ENCODE results near the gene CDC40.
"Not testable (repeated sequence)": the region's sequence is repeated elsewhere in the genome, so short reads cannot be mapped to it uniquely, and the experiment has no call there.

Gene CDC40

DNA sequence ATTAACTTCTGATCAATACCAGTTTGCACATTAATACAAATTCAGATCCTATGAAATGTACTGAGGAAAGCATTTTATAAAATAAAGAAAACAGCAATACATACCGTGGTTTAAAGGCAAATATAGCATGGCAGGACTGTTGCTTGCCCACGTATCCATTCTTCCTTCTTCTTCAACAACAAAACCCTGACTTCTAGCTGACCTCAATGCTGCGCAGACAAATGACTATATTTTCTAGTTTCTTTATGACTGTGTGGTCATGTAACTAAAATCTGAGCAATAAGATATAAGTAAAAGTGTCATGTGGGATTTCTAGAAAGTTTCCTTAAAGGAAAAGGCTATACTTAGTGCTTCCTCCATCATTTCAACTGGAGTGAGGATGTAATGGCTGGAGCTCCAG, 85.0 kb downstream of the CDC40 start:
- TF ChIP-seq, protein P1, sequence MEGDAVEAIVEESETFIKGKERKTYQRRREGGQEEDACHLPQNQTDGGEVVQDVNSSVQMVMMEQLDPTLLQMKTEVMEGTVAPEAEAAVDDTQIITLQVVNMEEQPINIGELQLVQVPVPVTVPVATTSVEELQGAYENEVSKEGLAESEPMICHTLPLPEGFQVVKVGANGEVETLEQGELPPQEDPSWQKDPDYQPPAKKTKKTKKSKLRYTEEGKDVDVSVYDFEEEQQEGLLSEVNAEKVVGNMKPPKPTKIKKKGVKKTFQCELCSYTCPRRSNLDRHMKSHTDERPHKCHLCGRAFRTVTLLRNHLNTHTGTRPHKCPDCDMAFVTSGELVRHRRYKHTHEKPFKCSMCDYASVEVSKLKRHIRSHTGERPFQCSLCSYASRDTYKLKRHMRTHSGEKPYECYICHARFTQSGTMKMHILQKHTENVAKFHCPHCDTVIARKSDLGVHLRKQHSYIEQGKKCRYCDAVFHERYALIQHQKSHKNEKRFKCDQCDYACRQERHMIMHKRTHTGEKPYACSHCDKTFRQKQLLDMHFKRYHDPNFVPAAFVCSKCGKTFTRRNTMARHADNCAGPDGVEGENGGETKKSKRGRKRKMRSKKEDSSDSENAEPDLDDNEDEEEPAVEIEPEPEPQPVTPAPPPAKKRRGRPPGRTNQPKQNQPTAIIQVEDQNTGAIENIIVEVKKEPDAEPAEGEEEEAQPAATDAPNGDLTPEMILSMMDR (IDR thresholded peaks at IDR 0.05; ENCODE audit: control insufficient read depth, insufficient read depth, low read depth, low read length, missing control alignments), result no peak
- DNase-seq (ENCODE audit: low read depth), result no peak
- H3K4me3 ChIP-seq (ENCODE audit: control insufficient read depth, low read depth, low read length), result no peak overlapping the region

GRCh38 chr6:110266996-110267395, 86.8 kb downstream of the CDC40 start:
- no peak for DNase-seq (ENCODE audit: low read depth)
- TF ChIP-seq, protein P1 (IDR thresholded peaks at IDR 0.05; ENCODE audit: control insufficient read depth, insufficient read depth, low read depth, low read length, missing control alignments), result no peak
- H3K4me3 ChIP-seq (ENCODE audit: control insufficient read depth, low read depth, low read length), result no peak overlapping the region

- H3K4me3 ChIP-seq (ENCODE audit: control insufficient read depth, low read depth, low read length), result no peak overlapping the region
- DNase-seq (ENCODE audit: low read depth), result no peak
- TF ChIP-seq, protein P1 (IDR thresholded peaks at IDR 0.05; ENCODE audit: control insufficient read depth, insufficient read depth, low read depth, low read length, missing control alignments), result no peak
These were observed 89.4 kb downstream of the CDC40 start for GRCh38 chr6:110269623-110270022.

DNA sequence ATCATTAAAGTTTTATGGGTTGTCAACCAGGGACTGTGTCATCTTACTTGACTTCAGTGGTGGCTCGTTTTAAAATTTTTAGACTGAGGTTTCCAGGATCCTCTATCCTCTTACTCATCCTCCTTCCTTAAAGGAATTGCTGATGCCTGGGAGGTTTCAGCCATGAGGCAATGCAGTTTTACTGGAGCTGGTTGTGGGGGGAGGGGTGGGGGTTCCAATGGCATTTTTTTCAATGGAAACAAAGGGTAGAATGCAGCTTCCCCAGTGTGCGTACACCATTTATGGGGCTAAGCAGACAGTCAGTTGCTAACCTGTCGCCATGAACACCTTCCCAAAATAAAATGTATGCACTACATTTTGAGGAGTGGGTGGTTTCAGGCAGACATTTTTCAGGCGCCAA, 89.9 kb downstream of the CDC40 start:
- TF ChIP-seq, protein P1 (IDR thresholded peaks at IDR 0.05; ENCODE audit: control insufficient read depth, insufficient read depth, low read depth, low read length, missing control alignments), result no peak
- no peak for DNase-seq (ENCODE audit: low read depth)
- no peak overlapping the region for H3K4me3 ChIP-seq (ENCODE audit: control insufficient read depth, low read depth, low read length)

DNA sequence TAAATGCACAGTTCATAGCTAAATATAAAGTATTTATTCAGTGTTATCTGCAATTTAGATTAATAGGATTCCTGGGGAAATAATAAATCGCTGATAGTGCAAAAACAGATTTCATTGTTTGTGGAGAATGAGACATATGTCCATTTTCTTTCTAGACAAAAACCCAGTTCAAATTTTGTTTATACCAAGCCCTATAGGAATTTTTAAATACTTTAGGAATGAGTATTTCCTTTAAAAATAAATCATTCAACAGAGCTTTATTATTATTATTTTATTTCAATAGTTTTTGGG, 91.5 kb downstream of the CDC40 start:
- no peak overlapping the region for H3K4me3 ChIP-seq (ENCODE audit: control insufficient read depth, low read depth, low read length)
- no peak for DNase-seq (ENCODE audit: low read depth)
- TF ChIP-seq, protein P1 (IDR thresholded peaks at IDR 0.05; ENCODE audit: control insufficient read depth, insufficient read depth, low read depth, low read length, missing control alignments), result no peak

- not testable (repeated sequence) for H3K4me3 ChIP-seq (ENCODE audit: control insufficient read depth, low read depth, low read length); DNase-seq (ENCODE audit: low read depth)
These were observed 92.6 kb downstream of the CDC40 start for GRCh38 chr6:110272781-110273180.

GRCh38 chr6:110277100-110277665, 97.0 kb downstream of the CDC40 start:
- H3K4me3 ChIP-seq (ENCODE audit: control insufficient read depth, low read depth, low read length), result no peak overlapping the region
- TF ChIP-seq, protein P1 (IDR thresholded peaks at IDR 0.05; ENCODE audit: control insufficient read depth, insufficient read depth, low read depth, low read length, missing control alignments), result no peak
- DNase-seq (ENCODE audit: low read depth), result no peak

All from AG09309 (cell line).